Measurements from ENCODE around the gene ANK3.

DNA sequence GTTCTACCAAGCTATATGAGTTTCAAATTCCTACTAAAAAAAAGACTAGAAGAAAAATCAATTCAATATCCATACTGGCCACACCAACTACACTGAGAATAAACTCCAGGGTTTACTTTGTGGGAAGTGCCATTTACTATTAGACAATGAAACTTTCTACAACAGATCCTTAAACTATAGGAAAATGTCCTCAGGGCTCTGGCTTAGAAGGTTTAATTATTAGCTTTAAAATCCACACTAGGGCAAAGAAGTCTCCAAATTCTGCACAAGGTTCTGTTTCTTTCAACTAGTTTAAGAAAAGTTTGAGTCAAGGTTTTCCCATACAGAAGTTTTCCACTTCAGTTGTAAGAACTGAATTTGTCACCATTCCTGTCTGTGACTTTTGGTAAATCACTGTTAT lies 251.6 kb downstream of the ANK3 start:
- TF ChIP-seq POLR2A (IDR thresholded peaks at IDR 0.05) (no peak), EP300 (IDR thresholded peaks at IDR 0.05) (no peak)
- TF ChIP-seq, protein P1, sequence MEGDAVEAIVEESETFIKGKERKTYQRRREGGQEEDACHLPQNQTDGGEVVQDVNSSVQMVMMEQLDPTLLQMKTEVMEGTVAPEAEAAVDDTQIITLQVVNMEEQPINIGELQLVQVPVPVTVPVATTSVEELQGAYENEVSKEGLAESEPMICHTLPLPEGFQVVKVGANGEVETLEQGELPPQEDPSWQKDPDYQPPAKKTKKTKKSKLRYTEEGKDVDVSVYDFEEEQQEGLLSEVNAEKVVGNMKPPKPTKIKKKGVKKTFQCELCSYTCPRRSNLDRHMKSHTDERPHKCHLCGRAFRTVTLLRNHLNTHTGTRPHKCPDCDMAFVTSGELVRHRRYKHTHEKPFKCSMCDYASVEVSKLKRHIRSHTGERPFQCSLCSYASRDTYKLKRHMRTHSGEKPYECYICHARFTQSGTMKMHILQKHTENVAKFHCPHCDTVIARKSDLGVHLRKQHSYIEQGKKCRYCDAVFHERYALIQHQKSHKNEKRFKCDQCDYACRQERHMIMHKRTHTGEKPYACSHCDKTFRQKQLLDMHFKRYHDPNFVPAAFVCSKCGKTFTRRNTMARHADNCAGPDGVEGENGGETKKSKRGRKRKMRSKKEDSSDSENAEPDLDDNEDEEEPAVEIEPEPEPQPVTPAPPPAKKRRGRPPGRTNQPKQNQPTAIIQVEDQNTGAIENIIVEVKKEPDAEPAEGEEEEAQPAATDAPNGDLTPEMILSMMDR (IDR thresholded peaks at IDR 0.05), result no peak

All from tibial nerve (tissue), 4 donors.